Activated CD4-positive, alpha-beta T cell treated with anti-CD3 and anti-CD28 coated beads for 48 hours (primary cell): ENCODE measurements around the gene HMGB4.

Experiments
- DNase-seq: peaks from one replicate; pipeline ENCODE4 v3.0.0-alpha.2; 2020

The HMGB4 gene

DNA sequence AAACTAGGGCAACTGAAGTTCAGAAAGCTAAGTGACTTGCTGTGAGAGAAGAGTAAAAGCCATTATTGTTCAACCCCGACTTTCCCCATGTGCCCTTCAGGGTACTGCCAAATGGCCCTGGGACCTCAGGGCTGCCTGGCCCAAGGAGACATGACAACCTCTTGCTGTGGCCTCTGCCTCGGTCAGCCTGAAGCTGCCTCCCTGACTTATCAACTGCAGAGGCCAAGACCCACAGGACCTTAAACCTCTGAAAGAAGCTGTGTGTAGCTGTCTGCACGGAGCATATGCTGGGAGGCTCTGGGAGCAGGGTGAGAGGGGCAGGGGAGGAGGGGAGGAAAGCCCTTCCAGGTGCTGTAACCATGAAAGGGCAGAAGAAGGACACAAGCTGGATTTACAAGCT lies 35.9 kb downstream of the HMGB4 start:
- no peak for DNase-seq

DNA sequence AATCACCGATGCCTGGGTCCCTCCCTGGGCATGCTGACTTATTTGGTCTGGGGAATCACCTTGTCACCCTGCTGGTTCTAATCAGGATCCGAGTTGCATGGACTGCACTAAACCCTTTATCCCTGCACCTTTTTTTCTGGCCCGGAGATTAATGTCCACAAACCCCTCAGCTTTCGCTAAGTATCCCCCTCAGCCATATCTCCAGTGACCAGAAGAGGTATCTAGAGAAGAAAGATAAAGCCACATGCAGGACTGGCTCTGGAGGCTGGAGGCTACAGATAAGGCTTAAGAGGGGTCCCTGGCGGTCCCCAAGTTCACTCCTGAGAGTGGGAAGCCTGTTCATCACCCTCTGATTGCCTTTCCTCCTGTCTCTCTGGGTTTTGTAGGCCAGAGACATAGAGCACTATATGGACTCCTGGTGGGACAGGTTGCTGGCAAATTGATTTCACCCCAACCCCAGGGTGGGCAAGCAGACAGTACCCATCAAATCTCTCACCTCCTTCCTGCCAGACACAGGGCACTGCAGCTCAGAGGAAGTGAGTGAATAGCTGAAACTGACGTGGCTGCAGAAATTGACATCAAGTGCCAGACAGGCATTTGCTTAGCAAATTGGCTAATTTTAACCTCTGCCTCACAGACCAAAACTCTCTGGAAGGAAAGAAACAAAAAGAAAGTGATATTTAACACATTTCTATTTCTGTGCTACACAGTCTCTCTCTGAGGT lies 38.8 kb downstream of the HMGB4 start:
- DNase-seq = no peak

DNA sequence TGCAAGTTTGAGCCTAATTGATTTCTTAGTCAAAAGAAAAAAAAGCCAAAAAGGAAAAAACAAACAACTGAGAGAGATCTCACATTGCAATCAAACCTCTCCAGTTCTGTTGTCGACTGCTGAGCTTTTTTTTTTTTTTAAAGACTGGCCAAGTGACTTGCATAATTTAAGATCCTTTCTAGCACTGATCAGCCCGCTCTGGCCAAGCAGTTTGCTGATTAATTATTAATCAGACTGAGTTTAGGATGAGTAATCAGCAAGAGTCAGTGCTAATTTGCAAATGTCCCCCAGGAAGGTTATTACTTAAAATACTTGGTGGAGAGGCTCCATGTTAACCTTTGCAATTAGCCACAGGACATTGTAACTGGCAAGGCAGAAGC lies 39.3 kb downstream of the HMGB4 start:
- DNase-seq = no peak

DNA sequence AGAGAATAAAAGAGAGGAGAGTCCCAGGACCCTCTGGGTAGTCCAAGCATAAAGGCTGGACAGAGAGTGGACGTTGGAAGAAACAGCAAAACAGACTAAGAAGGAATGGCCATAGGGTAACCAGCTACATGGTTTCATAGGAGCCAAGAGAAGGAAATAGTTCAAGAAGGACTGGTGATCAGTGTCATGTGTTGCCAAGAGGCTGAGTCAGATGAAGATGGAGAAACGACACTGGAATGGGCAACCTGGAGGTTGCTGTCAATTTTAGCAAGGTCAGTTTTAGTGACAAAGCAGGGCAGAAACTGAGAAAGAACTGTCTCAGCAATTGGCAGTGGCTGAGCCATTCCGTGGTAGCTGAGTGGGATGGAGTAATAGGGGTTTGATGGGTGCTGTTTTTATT lies 41.4 kb downstream of the HMGB4 start:
- DNase-seq = no peak

DNA sequence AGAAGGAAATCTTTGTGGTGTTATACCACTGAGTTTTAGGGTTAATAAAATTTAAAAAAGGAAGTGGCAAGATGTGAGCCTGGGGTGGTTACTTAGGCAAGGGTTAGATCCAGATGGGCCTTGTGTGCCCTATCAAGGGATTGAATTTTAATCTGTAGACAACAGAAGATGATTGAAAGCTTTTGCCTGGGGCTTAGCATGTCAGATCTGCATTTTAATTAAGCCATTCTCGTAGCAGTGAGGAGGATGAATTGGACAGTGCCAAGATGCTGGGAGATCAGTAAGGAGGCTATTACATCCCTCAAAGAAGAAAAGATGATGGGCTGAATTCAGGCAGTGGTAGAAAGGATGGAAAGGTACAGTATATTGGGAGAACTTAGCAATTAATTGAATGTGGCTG lies 42.3 kb downstream of the HMGB4 start:
- no peak for DNase-seq

DNA sequence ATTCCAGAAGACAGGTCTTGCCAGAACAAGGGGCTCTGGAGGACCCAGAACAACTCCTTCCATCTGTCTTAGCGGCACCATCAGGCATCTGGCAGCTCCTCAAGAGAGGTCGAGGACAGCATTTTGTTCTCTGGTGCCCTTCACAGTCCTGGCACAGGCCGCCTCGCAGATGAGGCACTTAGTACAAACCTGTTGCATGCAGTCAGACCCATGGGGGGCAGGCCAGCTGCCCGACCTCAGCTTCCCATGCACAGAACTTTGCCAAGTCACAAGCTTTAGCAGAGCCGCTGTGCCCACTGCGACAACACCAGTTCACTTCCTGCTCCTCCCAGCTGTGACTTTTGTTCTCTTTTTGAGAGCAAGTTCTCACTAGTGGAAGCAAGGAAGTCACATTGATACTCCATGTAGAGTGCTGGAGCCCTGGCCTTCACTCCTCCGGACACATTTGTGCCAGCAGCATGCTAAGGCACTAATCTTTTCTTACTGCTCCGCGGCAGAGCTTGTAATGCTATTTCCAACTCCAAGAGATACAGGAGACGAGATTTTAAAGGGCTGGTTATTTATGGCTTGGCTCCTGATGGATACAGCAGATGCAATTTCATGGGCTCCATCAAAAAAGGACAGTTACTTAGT lies 44.6 kb downstream of the HMGB4 start:
- no peak for DNase-seq
